Measurements from ENCODE around the gene KRTAP10-2.

DNA sequence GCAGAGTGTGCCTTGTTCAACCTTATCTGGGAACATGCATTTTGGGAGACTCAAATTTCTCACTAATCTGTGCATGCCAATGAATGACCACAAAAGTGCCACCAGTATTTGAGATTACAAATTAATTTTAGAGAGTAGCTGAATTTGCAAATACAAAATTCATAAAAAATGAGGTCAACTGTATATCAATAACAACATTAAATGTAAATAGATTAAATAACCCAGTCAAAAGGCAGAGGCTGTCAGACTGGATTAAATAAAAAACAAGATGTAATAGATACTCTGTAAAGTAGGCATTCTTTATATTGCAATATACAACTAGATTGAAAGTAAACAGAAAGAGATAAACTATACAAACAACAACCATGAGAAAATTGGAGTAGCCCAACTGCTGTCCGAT, 12.8 kb upstream of the KRTAP10-2 start:
- TF ChIP-seq, protein P1, sequence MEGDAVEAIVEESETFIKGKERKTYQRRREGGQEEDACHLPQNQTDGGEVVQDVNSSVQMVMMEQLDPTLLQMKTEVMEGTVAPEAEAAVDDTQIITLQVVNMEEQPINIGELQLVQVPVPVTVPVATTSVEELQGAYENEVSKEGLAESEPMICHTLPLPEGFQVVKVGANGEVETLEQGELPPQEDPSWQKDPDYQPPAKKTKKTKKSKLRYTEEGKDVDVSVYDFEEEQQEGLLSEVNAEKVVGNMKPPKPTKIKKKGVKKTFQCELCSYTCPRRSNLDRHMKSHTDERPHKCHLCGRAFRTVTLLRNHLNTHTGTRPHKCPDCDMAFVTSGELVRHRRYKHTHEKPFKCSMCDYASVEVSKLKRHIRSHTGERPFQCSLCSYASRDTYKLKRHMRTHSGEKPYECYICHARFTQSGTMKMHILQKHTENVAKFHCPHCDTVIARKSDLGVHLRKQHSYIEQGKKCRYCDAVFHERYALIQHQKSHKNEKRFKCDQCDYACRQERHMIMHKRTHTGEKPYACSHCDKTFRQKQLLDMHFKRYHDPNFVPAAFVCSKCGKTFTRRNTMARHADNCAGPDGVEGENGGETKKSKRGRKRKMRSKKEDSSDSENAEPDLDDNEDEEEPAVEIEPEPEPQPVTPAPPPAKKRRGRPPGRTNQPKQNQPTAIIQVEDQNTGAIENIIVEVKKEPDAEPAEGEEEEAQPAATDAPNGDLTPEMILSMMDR (optimal IDR thresholded peaks at IDR 0.05 in 1 of 3, IDR thresholded peaks at IDR 0.05 in 1 of 3, conservative IDR thresholded peaks at IDR 0.05 in 1 of 3; ENCODE audit: extremely low read depth in 1 of 3, insufficient read depth in 2 of 3, low read length in 3 of 3) = no peak
- TF ChIP-seq EZH2 (IDR thresholded peaks at IDR 0.05; ENCODE audit: low read length) = no peak
